ENCODE data around the gene PML.

The PML gene

DNA sequence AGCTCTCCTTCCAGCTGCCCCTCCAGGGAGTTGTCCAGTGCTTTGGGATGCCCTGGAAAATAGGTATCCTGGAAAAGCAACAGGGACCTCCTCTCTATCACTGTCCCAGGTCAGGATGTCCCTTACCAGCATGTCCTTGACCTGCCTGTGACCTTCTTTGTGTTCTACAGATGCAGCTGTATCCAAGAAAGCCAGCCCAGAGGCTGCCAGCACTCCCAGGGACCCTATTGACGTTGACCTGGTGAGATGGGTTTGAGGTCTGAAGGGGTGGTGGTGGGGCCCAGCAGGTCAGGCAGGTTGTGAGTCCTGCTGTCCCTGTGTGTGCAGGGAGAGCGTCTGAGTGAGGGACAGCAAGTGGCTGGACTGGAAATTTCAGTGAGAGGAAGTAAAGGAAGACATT lies 30.2 kb downstream of the PML start:
- H3K9ac ChIP-seq (ENCODE audit: low read depth, low read length) = no peak overlapping the region
- no peaks in the 10 kb centered on the region for H3K27me3 ChIP-seq (ENCODE audit: control insufficient read depth, insufficient read depth, low read length)
- H3K4me3 ChIP-seq (ENCODE audit: low read length) = no peak overlapping the region
- H3K4me1 ChIP-seq (ENCODE audit: control insufficient read depth, insufficient read depth, low read length) = peaks cover 6% of the 10 kb centered on the region
- H3K9me3 ChIP-seq (replicated peaks; ENCODE audit: low read length) = no peaks in the 10 kb centered on the region
- peaks cover 47% of the 10 kb centered on the region for H3K36me3 ChIP-seq (ENCODE audit: insufficient read depth, low read length)
- H3K4me2 ChIP-seq (ENCODE audit: low read length) = no peak overlapping the region

DNA sequence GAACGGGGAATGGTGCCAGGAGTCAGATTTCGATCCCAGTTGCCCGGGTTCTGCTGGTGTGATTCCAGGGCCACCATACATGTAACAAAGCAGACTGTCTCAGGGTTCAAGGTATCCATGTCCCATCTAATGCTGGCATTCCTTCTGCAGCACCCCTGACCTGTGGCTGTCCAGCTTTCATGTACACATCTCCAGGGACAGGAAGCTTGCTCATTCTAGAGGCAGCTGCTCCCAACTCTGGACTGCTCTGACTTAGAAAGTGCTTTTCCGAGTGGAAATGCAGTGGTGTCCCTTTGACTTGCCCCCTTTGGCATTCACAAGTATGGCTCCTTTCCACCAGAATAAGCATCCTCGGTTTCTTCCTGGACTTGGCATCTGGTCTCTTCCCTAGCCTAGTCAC lies 30.9 kb downstream of the PML start:
- Histone ChIP-seq H3K9me3 (replicated peaks; ENCODE audit: low read length) (no peaks in the 10 kb centered on the region), H3K9ac (ENCODE audit: low read depth, low read length) (no peak overlapping the region), H3K4me1 (ENCODE audit: control insufficient read depth, insufficient read depth, low read length) (peaks cover 6% of the 10 kb centered on the region), H3K4me2 (ENCODE audit: low read length) (no peak overlapping the region), H3K36me3 (ENCODE audit: insufficient read depth, low read length) (peaks cover 47% of the 10 kb centered on the region), H3K4me3 (ENCODE audit: low read length) (no peak overlapping the region), H3K27me3 (ENCODE audit: control insufficient read depth, insufficient read depth, low read length) (no peaks in the 10 kb centered on the region)

- no peak overlapping the region for H3K9ac ChIP-seq (ENCODE audit: low read depth, low read length)
- no peaks in the 10 kb centered on the region for H3K27me3 ChIP-seq (ENCODE audit: control insufficient read depth, insufficient read depth, low read length)
- no peak overlapping the region for H3K4me2 ChIP-seq (ENCODE audit: low read length)
- H3K36me3 ChIP-seq (ENCODE audit: insufficient read depth, low read length) = peaks cover 50% of the 10 kb centered on the region
- H3K4me1 ChIP-seq (ENCODE audit: control insufficient read depth, insufficient read depth, low read length) = peaks cover 6% of the 10 kb centered on the region
- no peaks in the 10 kb centered on the region for H3K9me3 ChIP-seq (replicated peaks; ENCODE audit: low read length)
- H3K4me3 ChIP-seq (ENCODE audit: low read length) = no peak overlapping the region
Observed at GRCh38 chr15:74027688-74028087, 33.2 kb downstream of the PML start.

GRCh38 chr15:74028646-74029045 lies 34.1 kb downstream of the PML start:
- H3K27me3 ChIP-seq (ENCODE audit: control insufficient read depth, insufficient read depth, low read length) = no peaks in the 10 kb centered on the region
- H3K36me3 ChIP-seq (ENCODE audit: insufficient read depth, low read length) = peaks cover 49% of the 10 kb centered on the region
- H3K9ac ChIP-seq (ENCODE audit: low read depth, low read length) = no peak overlapping the region
- H3K9me3 ChIP-seq (replicated peaks; ENCODE audit: low read length) = no peaks in the 10 kb centered on the region
- peaks cover 6% of the 10 kb centered on the region for H3K4me1 ChIP-seq (ENCODE audit: control insufficient read depth, insufficient read depth, low read length)
- H3K4me3 ChIP-seq (ENCODE audit: low read length) = no peak overlapping the region
- no peak overlapping the region for H3K4me2 ChIP-seq (ENCODE audit: low read length)

DNA sequence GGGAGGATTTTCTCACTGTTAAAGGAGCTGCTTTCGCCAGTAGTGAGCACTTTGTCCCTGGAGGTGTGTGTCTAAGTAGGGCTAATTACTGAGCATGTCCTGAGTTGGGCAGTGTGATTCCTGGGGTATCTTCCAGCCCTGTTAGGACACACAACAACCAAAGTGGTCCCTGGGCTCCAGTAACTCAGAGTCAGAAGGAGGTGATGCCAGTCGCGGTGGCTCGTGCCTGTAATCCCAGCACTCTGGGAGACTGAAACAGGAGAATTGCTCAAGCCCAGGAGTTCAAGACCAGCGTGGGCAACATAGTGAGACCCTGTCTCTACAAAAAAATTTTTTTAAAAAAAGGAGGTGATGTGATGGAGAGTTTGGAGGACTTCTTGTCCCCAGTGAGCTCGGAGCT lies 37.5 kb downstream of the PML start:
- Histone ChIP-seq H3K4me3 (ENCODE audit: low read length) (no peak overlapping the region), H3K9me3 (replicated peaks; ENCODE audit: low read length) (no peaks in the 10 kb centered on the region), H3K9ac (ENCODE audit: low read depth, low read length) (no peak overlapping the region), H3K27me3 (ENCODE audit: control insufficient read depth, insufficient read depth, low read length) (no peaks in the 10 kb centered on the region), H3K4me1 (ENCODE audit: control insufficient read depth, insufficient read depth, low read length) (no peaks in the 10 kb centered on the region), H3K4me2 (ENCODE audit: low read length) (no peak overlapping the region), H3K36me3 (ENCODE audit: insufficient read depth, low read length) (peaks cover 50% of the 10 kb centered on the region)

DNA sequence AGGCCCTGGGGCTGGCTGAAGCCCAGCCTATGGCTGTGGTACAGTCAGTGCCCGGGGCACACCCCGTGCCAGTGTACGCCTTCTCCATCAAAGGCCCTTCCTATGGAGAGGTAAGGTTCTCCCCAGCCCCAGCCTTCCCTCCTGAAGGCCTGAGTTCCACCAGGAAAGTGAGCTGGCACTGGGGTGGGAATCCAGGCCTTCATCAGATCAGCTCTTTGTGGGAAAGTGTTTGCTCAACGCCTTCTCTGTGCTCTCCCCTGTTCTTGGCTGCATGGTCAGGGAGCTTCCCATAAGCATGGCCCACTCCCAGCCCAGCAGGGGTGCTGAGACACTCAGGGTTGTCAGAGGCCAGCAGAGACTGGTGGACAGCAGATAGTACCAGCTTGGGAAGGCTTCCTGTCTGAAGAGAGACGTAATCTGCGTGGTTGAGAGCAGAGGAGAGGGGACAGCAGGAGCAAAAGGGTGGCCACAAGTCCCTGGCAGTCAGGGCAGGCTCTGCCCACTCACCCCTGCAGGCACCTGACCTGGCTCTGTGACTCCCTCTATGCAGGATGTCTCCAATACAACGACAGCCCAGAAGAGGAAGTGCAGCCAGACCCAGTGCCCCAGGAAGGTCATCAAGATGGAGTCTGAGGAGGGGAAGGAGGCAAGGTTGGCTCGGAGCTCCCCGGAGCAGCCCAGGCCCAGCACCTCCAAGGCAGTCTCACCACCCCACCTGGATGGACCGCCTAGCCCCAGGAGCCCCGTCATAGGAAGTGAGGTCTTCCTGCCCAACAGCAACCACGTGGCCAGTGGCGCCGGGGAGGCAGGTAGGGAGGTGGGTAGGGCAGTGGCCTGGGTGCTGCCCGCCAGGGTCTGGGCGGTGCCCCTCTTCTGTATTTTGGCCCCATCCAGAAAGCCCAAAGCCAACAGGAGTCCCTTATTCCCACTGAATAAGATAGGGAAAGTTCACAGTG lies 38.4 kb downstream of the PML start:
- Histone ChIP-seq H3K4me3 (ENCODE audit: low read length) (no peak overlapping the region), H3K27me3 (ENCODE audit: control insufficient read depth, insufficient read depth, low read length) (no peaks in the 10 kb centered on the region), H3K36me3 (ENCODE audit: insufficient read depth, low read length) (peaks cover 49% of the 10 kb centered on the region), H3K9ac (ENCODE audit: low read depth, low read length) (no peak overlapping the region), H3K4me2 (ENCODE audit: low read length) (no peak overlapping the region), H3K9me3 (replicated peaks; ENCODE audit: low read length) (no peaks in the 10 kb centered on the region), H3K4me1 (ENCODE audit: control insufficient read depth, insufficient read depth, low read length) (no peaks in the 10 kb centered on the region)

GRCh38 chr15:74034206-74034755 lies 39.8 kb downstream of the PML start:
- Histone ChIP-seq H3K36me3 (ENCODE audit: insufficient read depth, low read length) (peaks cover 46% of the 10 kb centered on the region), H3K27me3 (ENCODE audit: control insufficient read depth, insufficient read depth, low read length) (no peaks in the 10 kb centered on the region), H3K9ac (ENCODE audit: low read depth, low read length) (no peak overlapping the region)

GRCh38 chr15:74035121-74036017 lies 40.9 kb downstream of the PML start:
- H3K4me2 ChIP-seq (ENCODE audit: low read length) = no peak overlapping the region
- H3K9me3 ChIP-seq (replicated peaks; ENCODE audit: low read length) = no peaks in the 10 kb centered on the region
- no peak overlapping the region for H3K9ac ChIP-seq (ENCODE audit: low read depth, low read length)
- peaks cover 16% of the 10 kb centered on the region for H3K4me1 ChIP-seq (ENCODE audit: control insufficient read depth, insufficient read depth, low read length)
- H3K36me3 ChIP-seq (ENCODE audit: insufficient read depth, low read length) = peaks cover 46% of the 10 kb centered on the region
- H3K27me3 ChIP-seq (ENCODE audit: control insufficient read depth, insufficient read depth, low read length) = no peaks in the 10 kb centered on the region
- H3K4me3 ChIP-seq (ENCODE audit: low read length) = no peak overlapping the region

More at GRCh38 chr15:74034206-74034755, 39.8 kb downstream of the PML start:
- peaks cover 5% of the 10 kb centered on the region for H3K4me1 ChIP-seq (ENCODE audit: control insufficient read depth, insufficient read depth, low read length)
- H3K9me3 ChIP-seq (replicated peaks; ENCODE audit: low read length) = no peaks in the 10 kb centered on the region
- H3K4me3 ChIP-seq (ENCODE audit: low read length) = no peak overlapping the region
- no peak overlapping the region for H3K4me2 ChIP-seq (ENCODE audit: low read length)

DNA sequence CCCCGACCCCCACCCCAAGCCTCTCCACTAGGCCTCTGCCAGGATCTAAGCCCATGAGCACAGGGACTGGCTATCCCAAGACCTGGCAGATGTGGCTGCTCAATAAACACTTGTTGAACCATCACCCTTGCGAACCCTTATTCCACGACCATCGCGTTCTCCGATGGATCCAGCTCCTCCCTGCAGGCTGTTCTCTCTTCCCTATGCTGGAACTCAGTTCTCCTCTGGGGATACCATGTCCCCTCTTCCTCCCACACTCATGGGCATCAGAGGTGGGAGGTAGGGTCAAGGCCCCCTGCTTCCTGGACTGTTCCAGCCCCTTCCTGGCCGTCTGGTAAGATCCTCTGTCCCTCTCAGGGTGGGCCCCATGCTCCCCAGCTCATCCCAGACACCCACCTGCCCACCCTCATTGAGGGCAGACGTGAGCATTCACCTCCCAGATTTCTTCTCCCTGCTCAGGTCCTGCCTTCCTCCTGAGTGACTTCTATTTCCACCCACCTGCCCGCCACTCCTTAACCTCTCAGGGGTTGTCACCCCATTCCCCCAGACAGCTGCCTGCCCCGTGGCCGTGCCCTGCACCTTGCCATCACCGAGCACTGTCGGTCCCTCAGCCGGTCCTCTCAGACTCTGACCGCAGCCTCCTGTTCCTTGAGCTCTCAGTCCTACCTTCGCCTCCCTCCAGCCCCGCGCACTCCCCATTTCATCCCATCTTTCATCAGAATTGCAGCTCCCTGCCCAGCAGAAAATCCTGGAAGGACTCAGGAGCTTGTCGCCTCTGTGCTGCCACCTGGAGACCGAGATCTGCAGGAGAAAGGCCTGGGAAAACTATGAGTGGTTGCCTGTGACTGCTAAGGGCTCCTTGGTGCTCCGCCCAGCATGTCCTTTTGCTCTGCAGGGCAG lies 42.0 kb downstream of the PML start:
- Histone ChIP-seq H3K4me3 (ENCODE audit: low read length) (no peak overlapping the region), H3K4me2 (ENCODE audit: low read length) (no peak overlapping the region), H3K9ac (ENCODE audit: low read depth, low read length) (no peak overlapping the region), H3K36me3 (ENCODE audit: insufficient read depth, low read length) (peaks cover 43% of the 10 kb centered on the region), H3K9me3 (replicated peaks; ENCODE audit: low read length) (no peaks in the 10 kb centered on the region), H3K4me1 (ENCODE audit: control insufficient read depth, insufficient read depth, low read length) (peaks cover 28% of the 10 kb centered on the region), H3K27me3 (ENCODE audit: control insufficient read depth, insufficient read depth, low read length) (no peaks in the 10 kb centered on the region)

DNA sequence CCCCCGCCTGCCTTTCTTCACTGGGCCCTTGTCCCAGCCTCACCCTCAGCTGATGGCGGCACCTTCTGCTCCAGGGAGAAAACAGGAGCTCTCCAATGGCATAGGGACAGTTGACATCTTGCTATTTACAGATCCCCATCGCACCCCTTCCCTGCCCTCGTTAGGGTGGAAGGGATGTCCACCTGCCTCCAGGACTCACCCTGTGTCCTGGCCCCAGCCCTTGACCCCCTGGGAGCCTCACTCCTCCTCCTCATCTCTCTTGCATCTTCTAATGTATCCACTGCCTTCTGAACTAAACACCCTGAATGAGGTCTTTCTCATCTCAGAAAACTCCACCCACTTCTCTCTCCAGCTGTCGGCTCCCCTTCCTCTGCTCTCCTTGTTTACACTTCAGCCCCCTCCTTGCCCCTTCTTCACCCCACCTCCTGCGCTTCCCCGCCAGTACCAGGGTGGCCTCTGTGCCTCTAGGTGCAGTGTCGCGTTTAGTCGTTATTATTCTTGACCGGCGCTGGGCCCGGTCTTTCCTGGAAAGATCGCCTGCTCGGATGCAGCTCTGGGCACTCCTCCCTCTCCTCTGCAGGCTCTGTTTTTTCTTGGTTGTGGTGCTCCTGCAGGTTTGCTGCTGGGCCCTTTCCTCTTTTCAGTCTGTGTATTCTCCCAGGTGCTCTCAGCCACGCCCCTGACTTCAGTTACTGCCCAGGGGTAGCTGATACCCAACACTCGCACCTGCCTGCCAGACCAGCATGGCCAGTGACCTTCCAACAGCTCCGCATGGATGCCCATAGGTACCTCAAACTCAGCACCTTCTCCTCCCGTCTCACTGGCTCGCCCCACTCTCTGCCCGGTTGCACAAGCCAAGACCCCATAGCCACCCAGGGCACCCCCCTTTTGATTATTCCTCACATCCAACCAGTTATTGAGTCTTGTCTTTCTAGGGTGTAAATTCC lies 42.9 kb downstream of the PML start:
- peaks cover 43% of the 10 kb centered on the region for H3K36me3 ChIP-seq (ENCODE audit: insufficient read depth, low read length)
- H3K4me1 ChIP-seq (ENCODE audit: control insufficient read depth, insufficient read depth, low read length) = peaks cover 29% of the 10 kb centered on the region
- no peaks in the 10 kb centered on the region for H3K9me3 ChIP-seq (replicated peaks; ENCODE audit: low read length)
- H3K4me2 ChIP-seq (ENCODE audit: low read length) = no peak overlapping the region
- H3K9ac ChIP-seq (ENCODE audit: low read depth, low read length) = no peak overlapping the region
- H3K4me3 ChIP-seq (ENCODE audit: low read length) = no peak overlapping the region
- H3K27me3 ChIP-seq (ENCODE audit: control insufficient read depth, insufficient read depth, low read length) = no peaks in the 10 kb centered on the region

Data from skeletal muscle satellite cell (primary cell).